ENCODE data around the gene SYT1.

SYT1 gene

GRCh38 chr12:79441534-79441933, 577.0 kb downstream of the SYT1 start:
- Histone ChIP-seq H3K27ac (replicated peaks) (no peak overlapping the region), H3K4me3 (replicated peaks; ENCODE audit: insufficient read depth, low read length) (no peak overlapping the region), H3K27me3 (ENCODE audit: insufficient read depth, poor library complexity, severe bottlenecking) (no peaks in the 10 kb centered on the region)
- TF ChIP-seq GABPA (IDR thresholded peaks at IDR 0.05; ENCODE audit: low read depth) (no peak), REST (IDR thresholded peaks at IDR 0.05; ENCODE audit: insufficient replicate concordance, low read depth) (no peak), SPI1 (IDR thresholded peaks at IDR 0.05; ENCODE audit: borderline replicate concordance, low read depth) (no peak), POLR2AphosphoS5 (IDR thresholded peaks at IDR 0.05; ENCODE audit: low read depth) (no peak), CTCF (IDR thresholded peaks at IDR 0.05; ENCODE audit: insufficient read depth, low read length) (no peak)
- no peak for DNase-seq (ENCODE audit: low read depth in 1 of 2, low spot score in 1 of 2)

GRCh38 chr12:79442396-79442795, 577.8 kb downstream of the SYT1 start:
- Histone ChIP-seq H3K27me3 (ENCODE audit: insufficient read depth, poor library complexity, severe bottlenecking) (no peaks in the 10 kb centered on the region), H3K27ac (replicated peaks) (no peak overlapping the region)
- TF ChIP-seq POLR2AphosphoS5 (IDR thresholded peaks at IDR 0.05; ENCODE audit: low read depth) (no peak), GABPA (IDR thresholded peaks at IDR 0.05; ENCODE audit: low read depth) (no peak), SPI1 (IDR thresholded peaks at IDR 0.05; ENCODE audit: borderline replicate concordance, low read depth) (no peak), CTCF (IDR thresholded peaks at IDR 0.05; ENCODE audit: insufficient read depth, low read length) (no peak), REST (IDR thresholded peaks at IDR 0.05; ENCODE audit: insufficient replicate concordance, low read depth) (no peak)

GRCh38 chr12:79444089-79444488, 579.5 kb downstream of the SYT1 start:
- Histone ChIP-seq H3K4me3 (replicated peaks; ENCODE audit: insufficient read depth, low read length) (no peak overlapping the region), H3K27me3 (ENCODE audit: insufficient read depth, poor library complexity, severe bottlenecking) (no peaks in the 10 kb centered on the region), H3K27ac (replicated peaks) (no peak overlapping the region)
- TF ChIP-seq SPI1 (IDR thresholded peaks at IDR 0.05; ENCODE audit: borderline replicate concordance, low read depth) = no peak
- TF ChIP-seq GABPA (IDR thresholded peaks at IDR 0.05; ENCODE audit: low read depth) = no peak
- no peak for TF ChIP-seq REST (IDR thresholded peaks at IDR 0.05; ENCODE audit: insufficient replicate concordance, low read depth)
- TF ChIP-seq POLR2AphosphoS5 (IDR thresholded peaks at IDR 0.05; ENCODE audit: low read depth) = no peak
- TF ChIP-seq CTCF (IDR thresholded peaks at IDR 0.05; ENCODE audit: insufficient read depth, low read length) = no peak
- DNase-seq (ENCODE audit: low read depth in 1 of 2, low spot score in 1 of 2) = no peak

More at GRCh38 chr12:79442396-79442795, 577.8 kb downstream of the SYT1 start:
- DNase-seq (ENCODE audit: low read depth in 1 of 2, low spot score in 1 of 2) = no peak
- no peak overlapping the region for H3K4me3 ChIP-seq (replicated peaks; ENCODE audit: insufficient read depth, low read length)
